Mesenchymal stem cell (in vitro differentiated cells and primary cell): ENCODE data around the gene CDK3.
A peak's percentile ranks its signal among the peaks of the same experiment; 100 is the strongest.

Source experiments
- DNase-seq: peaks from one replicate; pipeline ENCODE4 v3.0.0-alpha.2; 2013
- H2AFZ ChIP-seq: one replicate; pipeline ENCODE4 v1.6.1; 2013; ENCODE audit warnings: low read depth, mild to moderate bottlenecking, control low read depth, inconsistent platforms, low read length, moderate library complexity
- H2AK5ac ChIP-seq: 2 replicates; pipeline ENCODE4 v1.6.1; 2013; ENCODE audit warnings: low read length, moderate library complexity, mild to moderate bottlenecking, inconsistent platforms; ENCODE audit not compliant: severe bottlenecking
- H2BK120ac ChIP-seq: one replicate; pipeline ENCODE4 v1.6.1; 2013; ENCODE audit warnings: low read depth, mild to moderate bottlenecking, inconsistent platforms, low read length, moderate library complexity
- H2BK12ac ChIP-seq, 2 experiments: one replicate each; pipeline ENCODE4 v1.6.1; 2013; ENCODE audit warnings: inconsistent platforms in 2 of 2, low read length in 2 of 2, mild to moderate bottlenecking in 2 of 2, moderate library complexity in 2 of 2, control low read depth in 1 of 2
- H2BK15ac ChIP-seq: one replicate; pipeline ENCODE4 v1.6.1; 2013; ENCODE audit warnings: mild to moderate bottlenecking, low read depth, inconsistent platforms; ENCODE audit not compliant: poor library complexity, severe bottlenecking
- H2BK5ac ChIP-seq: 2 replicates; pipeline ENCODE4 v1.6.1; 2013; ENCODE audit warnings: low read depth, mild to moderate bottlenecking, low read length, control low read depth, inconsistent platforms; ENCODE audit not compliant: poor library complexity, severe bottlenecking
- H3K14ac ChIP-seq, 2 experiments: one replicate each; pipeline ENCODE4 v1.6.1; 2013; ENCODE audit warnings: inconsistent platforms in 2 of 2, low read length in 2 of 2, control low read depth in 1 of 2, mild to moderate bottlenecking in 1 of 2, moderate library complexity in 1 of 2
- H3K18ac ChIP-seq, 2 experiments: one replicate each; pipeline ENCODE4 v1.6.1; 2013; ENCODE audit warnings: inconsistent platforms in 2 of 2, low read length in 2 of 2, control low read depth in 1 of 2, low read depth in 1 of 2, mild to moderate bottlenecking in 1 of 2
- H3K23ac ChIP-seq, 2 experiments: one replicate each; pipeline ENCODE4 v1.6.1; 2013; ENCODE audit warnings: inconsistent platforms in 2 of 2, low read length in 2 of 2, mild to moderate bottlenecking in 2 of 2, moderate library complexity in 2 of 2, control low read depth in 1 of 2
- H3K27ac ChIP-seq: 2 replicates; pipeline ENCODE4 v1.5.1; 2013; ENCODE audit warnings: mild to moderate bottlenecking, moderate library complexity, low read length, control low read depth, inconsistent platforms; ENCODE audit not compliant: poor library complexity, severe bottlenecking
- H3K27me3 ChIP-seq, 2 experiments: 2 replicates each; pipeline versions ENCODE4 v1.6.1 to v1.7.0; 2013; ENCODE audit warnings: low read length in 2 of 2, mild to moderate bottlenecking in 2 of 2, moderate library complexity in 2 of 2, control low read depth in 1 of 2, inconsistent platforms in 1 of 2; ENCODE audit not compliant: control insufficient read depth in 1 of 2, insufficient read depth in 1 of 2
- H3K36me3 ChIP-seq, 2 experiments: 2 replicates each; pipeline versions ENCODE4 v1.6.1 to v1.7.0; 2013; ENCODE audit warnings: low read length in 2 of 2, control low read depth in 1 of 2, inconsistent platforms in 1 of 2, low read depth in 1 of 2, mild to moderate bottlenecking in 1 of 2; ENCODE audit not compliant: insufficient read depth in 2 of 2, control insufficient read depth in 1 of 2
- H3K4ac ChIP-seq, 2 experiments: one replicate each; pipeline ENCODE4 v1.6.1; 2013; ENCODE audit warnings: inconsistent platforms in 2 of 2, low read length in 2 of 2, mild to moderate bottlenecking in 2 of 2, moderate library complexity in 2 of 2, control low read depth in 1 of 2, low read depth in 1 of 2
- H3K4me1 ChIP-seq: 2 replicates; pipeline ENCODE4 v1.6.1; 2013; ENCODE audit warnings: low read depth, low read length, control low read depth; ENCODE audit not compliant: control insufficient read depth, insufficient read depth
- H3K4me2 ChIP-seq: 2 replicates; pipeline ENCODE4 v1.6.1; 2013; ENCODE audit warnings: low read length, mild to moderate bottlenecking, inconsistent platforms; ENCODE audit not compliant: poor library complexity, severe bottlenecking
- H3K4me3 ChIP-seq, 2 experiments: 2 replicates each; pipeline versions ENCODE4 v1.5.1 to v1.7.0; 2013; ENCODE audit warnings: low read length in 2 of 2, mild to moderate bottlenecking in 2 of 2, control low read depth in 1 of 2, low read depth in 1 of 2; ENCODE audit not compliant: insufficient read depth in 1 of 2
- H3K79me1 ChIP-seq: replicated peaks from 2 replicates; pipeline ENCODE4 v1.6.1; 2013; ENCODE audit warnings: mild to moderate bottlenecking, control low read depth, low read length, inconsistent platforms; ENCODE audit not compliant: poor library complexity, severe bottlenecking
- H3K9ac ChIP-seq: 2 replicates; pipeline ENCODE4 v1.7.0; 2013; ENCODE audit warnings: mild to moderate bottlenecking, low read length, moderate library complexity
- H3K9me3 ChIP-seq: 2 replicates; pipeline ENCODE4 v1.7.0; 2013; ENCODE audit warnings: mild to moderate bottlenecking, low read length; ENCODE audit not compliant: control insufficient read depth
- H4K8ac ChIP-seq: one replicate; pipeline ENCODE4 v1.6.1; 2013; ENCODE audit warnings: inconsistent platforms, mild to moderate bottlenecking, low read length, moderate library complexity
- H4K91ac ChIP-seq: one replicate; pipeline ENCODE4 v1.6.1; 2013; ENCODE audit warnings: mild to moderate bottlenecking, low read length, inconsistent platforms
- WGBS: methylation state at CpG from one replicate; pipeline ENCODE4 v1.1.7; 2013; ENCODE audit warnings: mixed read lengths; 5-methylcytosine and 5-hydroxymethylcytosine counted together

The CDK3 gene

GRCh38 chr17:75981019-75981615 lies 19.5 kb upstream of the CDK3 start:
- no peak overlapping the region for H4K91ac ChIP-seq
- no peak overlapping the region for H3K14ac ChIP-seq
- no peak overlapping the region for H2BK12ac ChIP-seq
- H3K27me3 ChIP-seq: no peaks in the 10 kb centered on the region
- H3K27ac ChIP-seq: no peak overlapping the region
- no peak overlapping the region for H3K18ac ChIP-seq
- peaks cover 17% of the 10 kb centered on the region for H3K79me1 ChIP-seq
- H3K4me2 ChIP-seq: no peak overlapping the region
- no peak overlapping the region for H2AFZ ChIP-seq
- WGBS: 95% methylated on average over 7 of the region's 7 CpGs
- peak overlapping the region in 1 of 2 experiments; percentile 33 for H3K4me3 ChIP-seq
- H3K4me1 ChIP-seq: peaks cover 5% of the 10 kb centered on the region
- no peak overlapping the region for H3K4ac ChIP-seq
- peaks cover 3 to 4% of the 10 kb centered on the region in 2 experiments for H3K36me3 ChIP-seq
- no peak overlapping the region for H3K23ac ChIP-seq
- peak overlapping the region; percentile 99 for H3K9ac ChIP-seq
- no peak overlapping the region for H2BK120ac ChIP-seq
- H4K8ac ChIP-seq: no peak overlapping the region
- no peaks in the 10 kb centered on the region for H3K9me3 ChIP-seq
- no peak for DNase-seq
- H2BK5ac ChIP-seq: no peak overlapping the region
- H2AK5ac ChIP-seq: no peak overlapping the region
- H2BK15ac ChIP-seq: no peak overlapping the region

GRCh38 chr17:75983501-75984181 lies 17.0 kb upstream of the CDK3 start:
- peak overlapping the region in 1 of 2 experiments; percentile 25 for H3K18ac ChIP-seq
- no peak overlapping the region for H3K4ac ChIP-seq
- peaks cover 16% of the 10 kb centered on the region for H3K79me1 ChIP-seq
- H3K4me2 ChIP-seq: no peak overlapping the region
- H3K27me3 ChIP-seq: no peaks in the 10 kb centered on the region
- H2BK120ac ChIP-seq: no peak overlapping the region
- peaks cover 4% of the 10 kb centered on the region for H3K4me1 ChIP-seq
- no peak overlapping the region for H3K23ac ChIP-seq
- H4K8ac ChIP-seq: no peak overlapping the region
- no peak overlapping the region for H3K27ac ChIP-seq
- no peak overlapping the region for H3K4me3 ChIP-seq
- H2BK5ac ChIP-seq: no peak overlapping the region
- H2AFZ ChIP-seq: no peak overlapping the region
- H4K91ac ChIP-seq: no peak overlapping the region
- H3K14ac ChIP-seq: no peak overlapping the region
- H3K36me3 ChIP-seq: peaks cover 0 to 2% of the 10 kb centered on the region in 2 experiments
- no peak for DNase-seq
- no peaks in the 10 kb centered on the region for H3K9me3 ChIP-seq
- H2AK5ac ChIP-seq: peak overlapping the region; percentile 55
- peak overlapping the region; percentile 49 for H3K9ac ChIP-seq
- no peak overlapping the region for H2BK15ac ChIP-seq
- WGBS: 47% methylated on average over 5 of the region's 6 CpGs
- no peak overlapping the region for H2BK12ac ChIP-seq

GRCh38 chr17:75985986-75986385 lies 14.7 kb upstream of the CDK3 start:
- Histone ChIP-seq H2BK120ac (no peak overlapping the region), H3K9me3 (no peaks in the 10 kb centered on the region), H2AFZ (no peak overlapping the region), H3K9ac (no peak overlapping the region), H3K4me2 (no peak overlapping the region), H3K14ac (no peak overlapping the region), H2AK5ac (no peak overlapping the region), H2BK15ac (no peak overlapping the region), H3K4ac (no peak overlapping the region), H3K18ac (no peak overlapping the region), H3K23ac (no peak overlapping the region), H2BK12ac (no peak overlapping the region), H4K91ac (no peak overlapping the region), H3K27me3 (no peaks in the 10 kb centered on the region), H3K4me1 (peaks cover 2% of the 10 kb centered on the region), H3K27ac (no peak overlapping the region), H3K79me1 (peaks cover 9% of the 10 kb centered on the region), H4K8ac (no peak overlapping the region), H3K36me3 (peaks cover 0 to 2% of the 10 kb centered on the region in 2 experiments), H2BK5ac (no peak overlapping the region), H3K4me3 (no peak overlapping the region)
- WGBS: 90% methylated on average over 1 of the region's 4 CpGs
- DNase-seq: no peak

- Histone ChIP-seq H3K27ac (no peak overlapping the region), H2BK15ac (no peak overlapping the region), H3K18ac (no peak overlapping the region), H3K79me1 (peaks cover 9% of the 10 kb centered on the region), H2BK12ac (no peak overlapping the region), H2AFZ (no peak overlapping the region), H3K23ac (no peak overlapping the region), H3K36me3 (peaks cover 7 to 8% of the 10 kb centered on the region in 2 experiments), H4K91ac (no peak overlapping the region), H3K4me1 (peaks cover 2% of the 10 kb centered on the region), H3K9ac (no peak overlapping the region), H3K14ac (no peak overlapping the region), H2BK120ac (no peak overlapping the region), H3K4me2 (no peak overlapping the region), H2BK5ac (no peak overlapping the region), H4K8ac (no peak overlapping the region), H3K27me3 (no peaks in the 10 kb centered on the region), H2AK5ac (no peak overlapping the region), H3K4ac (no peak overlapping the region), H3K4me3 (no peak overlapping the region), H3K9me3 (no peaks in the 10 kb centered on the region)
- DNase-seq: no peak
- 91% methylated on average over 2 of the region's 4 CpGs for WGBS
Measured at GRCh38 chr17:75987041-75987440, 13.6 kb upstream of the CDK3 start.
